ENCODE results near the gene SLC1A2.

Gene SLC1A2

GRCh38 chr11:35388061-35388460 is 31.3 kb downstream of the SLC1A2 start:
- H3K9ac ChIP-seq (ENCODE audit: low read depth, low read length, poor library complexity, severe bottlenecking) = no peak overlapping the region
- no peak overlapping the region for H3K4me2 ChIP-seq (ENCODE audit: low read depth, low read length, poor library complexity, severe bottlenecking)
- H3K79me2 ChIP-seq (ENCODE audit: insufficient read depth, low read length) = no peaks in the 10 kb centered on the region
- no peaks in the 10 kb centered on the region for H3K36me3 ChIP-seq (ENCODE audit: insufficient read depth, low read length)
- H3F3A ChIP-seq (ENCODE audit: low read depth) = no peaks in the 10 kb centered on the region
- TF ChIP-seq CTCF (conservative IDR thresholded peaks at IDR 0.05; ENCODE audit: low read length) (no peak), EZH2phosphoT487 (IDR thresholded peaks at IDR 0.05; ENCODE audit: borderline replicate concordance) (no peak)
- no peaks in the 10 kb centered on the region for H3K27me3 ChIP-seq (ENCODE audit: insufficient read depth, low read length, poor library complexity, severe bottlenecking)
- H3K4me1 ChIP-seq (ENCODE audit: insufficient read depth, low read length, poor library complexity, severe bottlenecking) = no peaks in the 10 kb centered on the region
- no peak overlapping the region for H3K4me3 ChIP-seq (ENCODE audit: low read length, poor library complexity, severe bottlenecking)
- H4K20me1 ChIP-seq (ENCODE audit: insufficient read depth, low read length, poor library complexity, severe bottlenecking) = no peaks in the 10 kb centered on the region
- H3K9me3 ChIP-seq (ENCODE audit: insufficient read depth, low read depth, low read length) = no peaks in the 10 kb centered on the region
- H2AFZ ChIP-seq (ENCODE audit: low read length) = no peak overlapping the region
- H3K9me2 ChIP-seq (replicated peaks; ENCODE audit: low read depth, low read length) = no peaks in the 10 kb centered on the region

- H3K36me3 ChIP-seq (ENCODE audit: insufficient read depth, low read length) = no peaks in the 10 kb centered on the region
- no peaks in the 10 kb centered on the region for H3K9me2 ChIP-seq (replicated peaks; ENCODE audit: low read depth, low read length)
- H2AFZ ChIP-seq (ENCODE audit: low read length) = no peak overlapping the region
- H4K20me1 ChIP-seq (ENCODE audit: insufficient read depth, low read length, poor library complexity, severe bottlenecking) = no peaks in the 10 kb centered on the region
- H3K79me2 ChIP-seq (ENCODE audit: insufficient read depth, low read length) = no peaks in the 10 kb centered on the region
- no peak overlapping the region for H3K9ac ChIP-seq (ENCODE audit: low read depth, low read length, poor library complexity, severe bottlenecking)
- no peaks in the 10 kb centered on the region for H3K4me1 ChIP-seq (ENCODE audit: insufficient read depth, low read length, poor library complexity, severe bottlenecking)
- no peak overlapping the region for H3K4me3 ChIP-seq (ENCODE audit: low read length, poor library complexity, severe bottlenecking)
- TF ChIP-seq EZH2phosphoT487 (IDR thresholded peaks at IDR 0.05; ENCODE audit: borderline replicate concordance) = no peak
- TF ChIP-seq CTCF (conservative IDR thresholded peaks at IDR 0.05; ENCODE audit: low read length) = no peak
- H3F3A ChIP-seq (ENCODE audit: low read depth) = no peaks in the 10 kb centered on the region
- H3K4me2 ChIP-seq (ENCODE audit: low read depth, low read length, poor library complexity, severe bottlenecking) = no peak overlapping the region
- no peaks in the 10 kb centered on the region for H3K27me3 ChIP-seq (ENCODE audit: insufficient read depth, low read length, poor library complexity, severe bottlenecking)
- no peaks in the 10 kb centered on the region for H3K9me3 ChIP-seq (ENCODE audit: insufficient read depth, low read depth, low read length)
Measured at GRCh38 chr11:35387111-35387982, 32.0 kb downstream of the SLC1A2 start.

GRCh38 chr11:35383953-35384352 is 35.4 kb downstream of the SLC1A2 start:
- H4K20me1 ChIP-seq (ENCODE audit: insufficient read depth, low read length, poor library complexity, severe bottlenecking) = no peaks in the 10 kb centered on the region
- H3K36me3 ChIP-seq (ENCODE audit: insufficient read depth, low read length) = no peaks in the 10 kb centered on the region
- H3K9ac ChIP-seq (ENCODE audit: low read depth, low read length, poor library complexity, severe bottlenecking) = no peak overlapping the region
- no peaks in the 10 kb centered on the region for H3F3A ChIP-seq (ENCODE audit: low read depth)
- no peak overlapping the region for H2AFZ ChIP-seq (ENCODE audit: low read length)
- no peaks in the 10 kb centered on the region for H3K9me2 ChIP-seq (replicated peaks; ENCODE audit: low read depth, low read length)
- no peak overlapping the region for H3K4me2 ChIP-seq (ENCODE audit: low read depth, low read length, poor library complexity, severe bottlenecking)
- TF ChIP-seq EZH2phosphoT487 (IDR thresholded peaks at IDR 0.05; ENCODE audit: borderline replicate concordance) (no peak), CTCF (conservative IDR thresholded peaks at IDR 0.05; ENCODE audit: low read length) (no peak)
- no peaks in the 10 kb centered on the region for H3K9me3 ChIP-seq (ENCODE audit: insufficient read depth, low read depth, low read length)
- no peaks in the 10 kb centered on the region for H3K4me1 ChIP-seq (ENCODE audit: insufficient read depth, low read length, poor library complexity, severe bottlenecking)
- H3K79me2 ChIP-seq (ENCODE audit: insufficient read depth, low read length) = no peaks in the 10 kb centered on the region
- H3K27me3 ChIP-seq (ENCODE audit: insufficient read depth, low read length, poor library complexity, severe bottlenecking) = no peaks in the 10 kb centered on the region
- no peak overlapping the region for H3K4me3 ChIP-seq (ENCODE audit: low read length, poor library complexity, severe bottlenecking)

Data from Loucy (cell line).